ENCODE data around the gene CNTNAP2.

DNA sequence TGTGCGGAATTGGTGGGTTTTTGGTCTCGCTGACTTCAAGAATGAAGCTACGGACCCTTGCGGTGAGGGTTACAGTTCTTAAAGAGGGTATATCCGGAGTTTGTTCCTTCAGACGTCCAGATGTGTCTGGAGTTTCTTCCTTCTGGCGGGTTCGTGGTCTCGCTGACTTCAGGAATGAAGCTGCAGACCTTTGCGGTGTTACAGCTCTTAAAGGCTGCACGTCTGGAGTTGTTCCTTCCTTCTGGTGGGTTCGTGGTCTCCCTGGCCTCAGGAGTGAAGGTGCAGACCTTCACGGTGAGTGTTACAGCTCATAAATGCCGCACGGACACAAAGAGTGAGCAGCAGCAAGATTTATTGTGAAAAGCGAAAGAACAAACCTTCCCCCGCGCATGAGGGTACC, 670.7 kb downstream of the CNTNAP2 start:
- TF ChIP-seq CTCF (conservative IDR thresholded peaks at IDR 0.05; ENCODE audit: low read depth, low read length) (no peak), EZH2 (IDR thresholded peaks at IDR 0.05; ENCODE audit: borderline replicate concordance, low read depth, low read length, poor library complexity, severe bottlenecking) (no peak)
